Neural cell (in vitro differentiated cells): ENCODE data around the gene NF1. TPM values are rescaled to one million over a fixed set of nuclear protein-coding genes. Genes with fewer than 3 reads are reported as not detected.

Experiments
- H2AFZ ChIP-seq: fragments of 200-600, 300-800 bp; sonication (generic), shearing (Covaris generic); 2 replicates; pipeline ENCODE4 v1.6.0; 2014; ENCODE audit warnings: low read depth, mild to moderate bottlenecking, antibody characterized with exemption, low read length, moderate library complexity
- H3F3A ChIP-seq: fragments of 200-600 bp; shearing (Covaris generic); 2 replicates; pipeline ENCODE4 v1.6.1; 2016; ENCODE audit warnings: mild to moderate bottlenecking, moderate library complexity, mixed read lengths, antibody characterized with exemption, low read length; ENCODE audit not compliant: insufficient read depth, poor library complexity, severe bottlenecking
- H3K27ac ChIP-seq: fragments of 200-600, 300-800 bp; sonication (generic), shearing (Covaris generic); 2 replicates; pipeline ENCODE4 v1.5.1; 2014; ENCODE audit warnings: mild to moderate bottlenecking, low read length, moderate library complexity
- H3K27me3 ChIP-seq: fragments of 300-800, 200-600 bp; sonication (generic), shearing (Covaris generic); 2 replicates; pipeline ENCODE4 v1.6.0; 2014; ENCODE audit warnings: mild to moderate bottlenecking, low read depth, low read length, moderate library complexity; ENCODE audit not compliant: insufficient read depth
- H3K36me3 ChIP-seq: fragments of 300-800, 200-600 bp; sonication (generic), shearing (Covaris generic); 2 replicates; pipeline ENCODE4 v1.5.1; 2014; ENCODE audit warnings: mild to moderate bottlenecking, antibody characterized with exemption, low read length, moderate library complexity; ENCODE audit not compliant: insufficient read depth
- H3K4me2 ChIP-seq: fragments of 300-800, 200-600 bp; sonication (generic), shearing (Covaris generic); 2 replicates; pipeline ENCODE4 v1.6.0; 2014; ENCODE audit warnings: mild to moderate bottlenecking, low read length
- H3K4me3 ChIP-seq: fragments of 300-800, 200-600 bp; sonication (generic), shearing (Covaris generic); 2 replicates; pipeline ENCODE4 v1.5.1; 2014; ENCODE audit warnings: mild to moderate bottlenecking, low read length, moderate library complexity
- H3K79me2 ChIP-seq: fragments of 200-600 bp; shearing (Covaris generic); replicated peaks from 2 replicates; pipeline ENCODE4 v1.6.0; 2014; ENCODE audit warnings: mild to moderate bottlenecking, low read length, moderate library complexity; ENCODE audit not compliant: insufficient read depth
- H3K9ac ChIP-seq: fragments of 300-800, 200-600 bp; sonication (generic), shearing (Covaris generic); 2 replicates; pipeline ENCODE4 v1.6.1; 2016; ENCODE audit warnings: mild to moderate bottlenecking, low read length, mixed read lengths
- H3K9me2 ChIP-seq: fragments of 200-600 bp; shearing (Covaris generic); 2 replicates; pipeline ENCODE4 v1.6.1; 2016; ENCODE audit warnings: mild to moderate bottlenecking, low read length, mixed read lengths; ENCODE audit not compliant: insufficient read depth
- H3K9me3 ChIP-seq: fragments of 200-600, 300-800 bp; sonication (generic), shearing (Covaris generic); 2 replicates; pipeline ENCODE4 v1.6.1; 2016; ENCODE audit warnings: mild to moderate bottlenecking, mixed run types, low read length, moderate library complexity, mixed read lengths
- H4K20me1 ChIP-seq: fragments of 200-600 bp; shearing (Covaris generic); 2 replicates; pipeline ENCODE4 v1.6.1; 2016; ENCODE audit warnings: mild to moderate bottlenecking, mixed run types; ENCODE audit not compliant: insufficient read depth
- CTCF ChIP-seq: fragments of 450-650 bp; IDR thresholded peaks from 2 replicates; pipeline ENCODE4 v1.5.1; 2014; ENCODE audit warnings: antibody characterized with exemption, mild to moderate bottlenecking, moderate library complexity; ENCODE audit not compliant: poor library complexity, severe bottlenecking
- EP300 ChIP-seq: fragments of 450-650 bp; conservative IDR thresholded peaks from 2 replicates; pipeline ENCODE4 v1.6.1; 2014; ENCODE audit warnings: antibody characterized with exemption, mild to moderate bottlenecking, moderate library complexity; ENCODE audit not compliant: poor library complexity, severe bottlenecking
- EZH2 ChIP-seq: fragments of 200-600, 300-800 bp; shearing (Covaris generic), sonication (generic); IDR thresholded peaks from 2 replicates; pipeline ENCODE4 v1.6.1; 2014; ENCODE audit warnings: antibody characterized with exemption, low read length, borderline replicate concordance, mild to moderate bottlenecking; ENCODE audit not compliant: insufficient read depth, poor library complexity, severe bottlenecking
- MXI1 ChIP-seq: fragments of 450-650 bp; conservative IDR thresholded peaks from 2 replicates; pipeline ENCODE4 v1.6.1; 2014; ENCODE audit warnings: antibody characterized with exemption, mild to moderate bottlenecking; ENCODE audit not compliant: poor library complexity, severe bottlenecking
- POLR2AphosphoS5 ChIP-seq: IDR thresholded peaks from 2 replicates; pipeline ENCODE4 v1.6.1; 2012
- RAD21 ChIP-seq: fragments of 450-650 bp; conservative IDR thresholded peaks from 2 replicates; pipeline ENCODE4 v1.6.1; 2014; ENCODE audit warnings: antibody characterized with exemption, mild to moderate bottlenecking, moderate library complexity
- REST ChIP-seq: IDR thresholded peaks from 2 replicates; pipeline ENCODE4 v1.6.1; 2012; ENCODE audit warnings: borderline replicate concordance
- SMC3 ChIP-seq: fragments of 450-650 bp; conservative IDR thresholded peaks from 2 replicates; pipeline ENCODE4 v1.6.1; 2014; ENCODE audit warnings: antibody characterized with exemption, mild to moderate bottlenecking, moderate library complexity; ENCODE audit not compliant: poor library complexity
- TAF1 ChIP-seq: IDR thresholded peaks from 2 replicates; pipeline ENCODE4 v1.6.1; 2012; ENCODE audit warnings: low read depth
- polyA plus RNA-seq: library from polyadenylated mRNA; depleted of rRNA; stranded (reverse); fragments of >200 nt; gene quantifications from 2 replicates; pipeline ENCODE4 v1.2.3, GENCODE V29; 2014

NF1 gene
- polyA plus RNA-seq, 1 donor from 2014 or later, result 22.4 TPM

DNA sequence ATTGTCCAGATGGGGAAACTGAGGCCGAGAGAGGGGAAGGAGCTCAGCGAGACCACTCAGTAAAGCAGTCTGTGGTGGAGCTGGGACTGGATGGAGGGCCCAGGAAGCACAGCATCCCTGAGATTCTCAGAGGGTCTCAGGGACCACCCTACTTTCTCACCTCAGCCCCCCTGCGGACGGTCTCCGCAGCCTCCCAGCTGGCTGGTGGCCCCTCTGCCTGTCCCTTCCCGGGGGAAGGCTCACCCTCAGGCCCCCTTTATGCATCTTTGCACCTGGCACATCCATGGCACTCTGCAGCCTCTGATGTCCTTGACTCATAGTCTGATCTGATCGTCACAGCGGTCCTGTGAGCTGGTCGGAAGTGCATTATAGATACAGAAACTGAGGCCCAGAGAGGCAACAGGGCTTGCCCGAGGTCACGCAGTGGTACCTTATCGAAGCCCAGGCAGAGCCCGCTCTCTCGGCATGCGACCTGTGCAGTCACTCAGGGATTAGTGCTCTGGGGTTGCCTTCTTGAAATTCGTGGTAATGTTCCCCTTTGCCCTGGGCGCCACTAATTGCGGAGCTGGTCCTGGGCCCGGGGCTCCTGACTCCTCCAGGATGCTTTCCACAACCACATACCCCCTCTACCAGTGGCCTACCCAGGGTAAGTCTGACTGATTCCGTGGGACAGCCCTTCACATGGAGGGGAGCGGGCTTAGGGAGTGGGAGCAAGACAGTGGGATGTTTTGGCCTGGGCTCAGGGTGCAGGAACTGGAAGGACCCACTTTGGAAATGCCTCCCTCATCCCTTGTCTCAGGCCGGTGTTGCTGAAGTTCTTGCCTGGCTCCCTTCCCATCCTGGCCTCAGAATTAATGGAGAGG, 321.1 kb downstream of the NF1 start:
- Histone ChIP-seq H3K9me3 (no peaks in the 10 kb centered on the region), H3K4me3 (no peak overlapping the region), H3K27ac (no peak overlapping the region), H3F3A (no peaks in the 10 kb centered on the region), H3K79me2 (no peaks in the 10 kb centered on the region), H3K4me2 (no peak overlapping the region), H4K20me1 (no peaks in the 10 kb centered on the region), H2AFZ (no peak overlapping the region), H3K36me3 (no peaks in the 10 kb centered on the region), H3K9me2 (no peaks in the 10 kb centered on the region), H3K27me3 (no peaks in the 10 kb centered on the region), H3K9ac (no peak overlapping the region)
- TF ChIP-seq MXI1 (no peak), EP300 (no peak), REST (no peak), EZH2 (no peak), RAD21 (no peak), CTCF (no peak), SMC3 (no peak), POLR2AphosphoS5 (no peak), TAF1 (no peak)

GRCh38 chr17:31416503-31416923, 321.7 kb downstream of the NF1 start:
- Histone ChIP-seq H3K4me2 (no peak overlapping the region), H3K9ac (no peak overlapping the region)

More at GRCh38 chr17:31416503-31416923, 321.7 kb downstream of the NF1 start:
- H3F3A ChIP-seq, result no peaks in the 10 kb centered on the region
- H3K4me3 ChIP-seq, result no peak overlapping the region
- H3K36me3 ChIP-seq, result no peaks in the 10 kb centered on the region
- TF ChIP-seq EP300, result no peak
- TF ChIP-seq SMC3, result no peak
- TF ChIP-seq MXI1, result no peak
- no peak for TF ChIP-seq EZH2
- no peak for TF ChIP-seq CTCF
- TF ChIP-seq TAF1, result no peak
- TF ChIP-seq POLR2AphosphoS5, result no peak
- TF ChIP-seq REST, result no peak
- TF ChIP-seq RAD21, result no peak
- H3K9me2 ChIP-seq, result no peaks in the 10 kb centered on the region
- H3K27ac ChIP-seq, result no peak overlapping the region
- no peaks in the 10 kb centered on the region for H3K27me3 ChIP-seq
- H2AFZ ChIP-seq, result no peak overlapping the region
- no peaks in the 10 kb centered on the region for H3K79me2 ChIP-seq
- H4K20me1 ChIP-seq, result no peaks in the 10 kb centered on the region
- no peaks in the 10 kb centered on the region for H3K9me3 ChIP-seq
